Naive thymus-derived CD4-positive, alpha-beta T cell (primary cell): ENCODE measurements around the gene HSD17B14. TPM values are rescaled to one million over a fixed set of nuclear protein-coding genes. Genes with fewer than 3 reads are reported as not detected.
"Not testable (repeated sequence)": the region's sequence is repeated elsewhere in the genome, so short reads cannot be mapped to it uniquely, and the experiment has no call there.

Experiments used
- ATAC-seq: fragments of 150-1000 bp; cut with Tn5 transposase; 2 replicates; pipeline ENCODE4 v1.10.0; 2021; ENCODE audit warnings: mild to moderate bottlenecking, moderate library complexity
- CTCF ChIA-PET: fragments of 350-600 bp; sonication (Branson Sonifier 250); formaldehyde crosslinking; loops from one replicate; lab custom pipeline; 2021; ENCODE audit warnings: antibody characterized with exemption; lab: Charles Lee
- POLR2A ChIA-PET: fragments of 350-600 bp; sonication (Branson Sonifier 250); formaldehyde crosslinking; loops from one replicate; lab custom pipeline; 2021; ENCODE audit warnings: antibody characterized with exemption, inconsistent platforms; lab: Charles Lee
- DNase-seq, 9 donors: peaks; one replicate each; pipeline versions ENCODE4 v3.0.0 to v3.0.0-alpha.2; 2020 to 2022; ENCODE audit warnings: mixed read lengths in 1 of 9
- H3K27ac ChIP-seq: one replicate; pipeline ENCODE4 v1.7.0; 2013; ENCODE audit warnings: mild to moderate bottlenecking, low read depth, low read length, moderate library complexity
- H3K27me3 ChIP-seq, 2 donors: one replicate each; pipeline ENCODE4 v1.7.0; 2013; ENCODE audit warnings: low read length in 2 of 2, mild to moderate bottlenecking in 2 of 2, moderate library complexity in 2 of 2; ENCODE audit not compliant: control insufficient read depth in 2 of 2, insufficient read depth in 2 of 2
- H3K36me3 ChIP-seq, 3 experiments: 1 replicate in 2 of 3; 2 replicates in 1 of 3; pipeline ENCODE4 v1.7.0; 2013; ENCODE audit warnings: low read length in 3 of 3, mild to moderate bottlenecking in 3 of 3, moderate library complexity in 1 of 3; ENCODE audit not compliant: insufficient read depth in 3 of 3, control insufficient read depth in 2 of 3
- H3K4me1 ChIP-seq, 2 donors: one replicate each; pipeline ENCODE4 v1.7.0; 2013; ENCODE audit warnings: low read length in 2 of 2, mild to moderate bottlenecking in 2 of 2, moderate library complexity in 1 of 2; ENCODE audit not compliant: control insufficient read depth in 2 of 2, insufficient read depth in 2 of 2
- H3K4me3 ChIP-seq: 2 replicates; pipeline ENCODE4 v1.7.0; 2013; ENCODE audit warnings: mild to moderate bottlenecking, low read length
- H3K9me3 ChIP-seq, 3 experiments: 1 replicate in 2 of 3; 2 replicates in 1 of 3; pipeline ENCODE4 v1.7.0; 2013; ENCODE audit warnings: low read length in 3 of 3; ENCODE audit not compliant: control insufficient read depth in 2 of 3
- H3K27ac Mint-ChIP-seq, 9 donors: one replicate each; pipeline ENCODE4 v1.8.0; 2020 to 2022; ENCODE audit warnings: mixed read lengths in 9 of 9, mild to moderate bottlenecking in 8 of 9, moderate library complexity in 5 of 9, inconsistent platforms in 2 of 9
- H3K27me3 Mint-ChIP-seq, 5 donors: one replicate each; pipeline ENCODE4 v1.8.0; 2021 to 2022; ENCODE audit warnings: mixed read lengths in 5 of 5, mild to moderate bottlenecking in 1 of 5
- H3K36me3 Mint-ChIP-seq, 5 donors: one replicate each; pipeline ENCODE4 v1.8.0; 2020 to 2022; ENCODE audit warnings: mixed read lengths in 5 of 5, mild to moderate bottlenecking in 3 of 5, inconsistent platforms in 1 of 5
- H3K4me1 Mint-ChIP-seq, 7 donors: one replicate each; pipeline ENCODE4 v1.8.0; 2020 to 2022; ENCODE audit warnings: mixed read lengths in 7 of 7, mild to moderate bottlenecking in 3 of 7, inconsistent platforms in 1 of 7
- H3K4me3 Mint-ChIP-seq, 10 donors: one replicate each; pipeline ENCODE4 v1.8.0; 2020 to 2022; ENCODE audit warnings: mild to moderate bottlenecking in 10 of 10, mixed read lengths in 10 of 10, moderate library complexity in 6 of 10, inconsistent platforms in 2 of 10
- H3K9me3 Mint-ChIP-seq, 11 donors: one replicate each; pipeline ENCODE4 v1.8.0; 2020 to 2022; ENCODE audit warnings: mixed read lengths in 11 of 11, mild to moderate bottlenecking in 4 of 11, inconsistent platforms in 1 of 11, moderate library complexity in 1 of 11
- intact Hi-C, 2 donors: fragments of 100-400 bp; cut with micrococcal nuclease; formaldehyde crosslinking; loops; one replicate each; pipeline ENCODE4 v1.15.1; 2023
- polyA plus RNA-seq, 2 donors: library from polyadenylated mRNA; unstranded; fragments of 300-500 nt; fragmentation: Illumina TruSeq; gene quantifications; one replicate each; pipeline ENCODE4 v1.2.3, GENCODE V29; 2021
- total RNA-seq, 6 experiments: library from RNA in 5 of 6; stranded (reverse) in 5 of 6; gene quantifications; 1 replicate in 5 of 6; 2 replicates in 1 of 6; pipeline ENCODE4 v1.2.3 and lab custom pipeline; 2021 to 2026

The HSD17B14 gene
- total and polyA plus RNA-seq, 7 experiments from 2014 or later: 0.38 to 2.9 (median 1.2) TPM; not detected in 1

DNA sequence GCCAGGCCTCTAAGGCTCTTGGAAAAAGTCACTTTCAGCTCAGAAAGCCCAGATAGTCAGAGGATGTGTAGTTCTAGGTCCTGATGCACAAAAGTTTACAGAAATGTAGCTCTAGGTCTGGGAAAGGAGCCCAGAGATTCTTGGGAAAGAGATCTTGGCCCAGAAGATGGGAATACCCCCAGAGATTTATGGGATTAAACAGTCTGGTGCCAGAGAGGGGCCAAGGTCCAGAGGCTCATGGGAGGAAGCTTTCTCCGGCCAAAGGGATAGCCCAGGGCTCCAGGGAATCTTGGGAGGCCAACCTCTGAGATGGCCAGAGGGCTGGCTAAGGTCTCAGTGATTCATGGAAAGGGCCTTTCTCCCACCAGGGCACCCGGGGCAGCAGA lies 40.6 kb downstream of the HSD17B14 start:
- H3K4me3 Mint-ChIP-seq: peak overlapping the region; percentile 74 to 99 (median 94)
- H3K9me3 Mint-ChIP-seq: no peaks in the 10 kb centered on the region
- H3K4me1 Mint-ChIP-seq: peaks cover 5 to 13% (median 7%) of the 10 kb centered on the region in 7 donors
- Histone ChIP-seq H3K36me3 (no peaks in the 10 kb centered on the region), H3K27me3 (no peaks in the 10 kb centered on the region), H3K9me3 (no peaks in the 10 kb centered on the region), H3K27ac (peak overlapping the region; percentile 67), H3K4me3 (peak overlapping the region; percentile 96), H3K4me1 (peaks cover 4 to 6% of the 10 kb centered on the region in 2 donors)
- no peaks in the 10 kb centered on the region for H3K27me3 Mint-ChIP-seq
- peaks cover 0 to 4% (median 0%) of the 10 kb centered on the region in 5 donors for H3K36me3 Mint-ChIP-seq
- H3K27ac Mint-ChIP-seq: peak overlapping the region; percentile 83 to 95 (median 93)
- DNase-seq (no peak), ATAC-seq (no peak)
- intact Hi-C loops: loop anchor here (1.0 to 10.0 kb wide), 13 partner anchors 11 to 349 kb away; partner anchors contain the start of genes BCAT2 (in 2 of the 2), CA11 (in 1 of the 2), FTL (in 1 of the 2) and GYS1 (in 1 of the 2)
- ChIA-PET POLR2A (interaction anchor here (0.6 to 1.7 kb wide), 12 partner anchors 11 to 429 kb away, joined by 3 to 12 read pairs (median 4); partner anchors contain the start of genes BCAT2, CA11, FTL and PPP1R15A), CTCF (interaction anchor here (0.5 to 4.6 kb wide), 24 partner anchors 12 to 1142 kb away, joined by 3 to 50 read pairs (median 5); partner anchors contain the start of genes BCAT2, CA11, HSD17B14 and RUVBL2)

- Mint-ChIP-seq H3K27me3 (no peaks in the 10 kb centered on the region), H3K9me3 (no peaks in the 10 kb centered on the region), H3K27ac (peak overlapping the region; percentile 83 to 95 (median 93)), H3K36me3 (peaks cover 0 to 1% (median 0%) of the 10 kb centered on the region in 5 donors), H3K4me3 (peak overlapping the region; percentile 74 to 99 (median 94)), H3K4me1 (peaks cover 5 to 13% (median 7%) of the 10 kb centered on the region in 7 donors)
- CTCF ChIA-PET: interaction anchor here (0.5 to 4.6 kb wide), 26 partner anchors 12 to 1142 kb away, joined by 3 to 50 read pairs (median 4); partner anchors contain the start of genes BCAT2, CA11, HSD17B14 and RUVBL2
- POLR2A ChIA-PET: interaction anchor here (0.6 to 1.8 kb wide), 13 partner anchors 11 to 429 kb away, joined by 3 to 12 read pairs (median 4); partner anchors contain the start of genes BCAT2, CA11, FTL and PPP1R15A
- Histone ChIP-seq H3K4me1 (peaks cover 4 to 6% of the 10 kb centered on the region in 2 donors), H3K27ac (peak overlapping the region; percentile 67), H3K27me3 (no peaks in the 10 kb centered on the region), H3K4me3 (peak overlapping the region; percentile 96), H3K36me3 (no peaks in the 10 kb centered on the region), H3K9me3 (no peaks in the 10 kb centered on the region)
- intact Hi-C loops: loop anchor here (1.0 to 10.0 kb wide), 13 partner anchors 11 to 350 kb away; partner anchors contain the start of genes BCAT2 (in 2 of the 2), CA11 (in 1 of the 2), FTL (in 1 of the 2) and GYS1 (in 1 of the 2)
- DNase-seq (peak; percentile 72 to 87 (median 84)), ATAC-seq (peak; percentile 99)
Observed at GRCh38 chr19:48795055-48795684, 41.1 kb downstream of the HSD17B14 start.

DNA sequence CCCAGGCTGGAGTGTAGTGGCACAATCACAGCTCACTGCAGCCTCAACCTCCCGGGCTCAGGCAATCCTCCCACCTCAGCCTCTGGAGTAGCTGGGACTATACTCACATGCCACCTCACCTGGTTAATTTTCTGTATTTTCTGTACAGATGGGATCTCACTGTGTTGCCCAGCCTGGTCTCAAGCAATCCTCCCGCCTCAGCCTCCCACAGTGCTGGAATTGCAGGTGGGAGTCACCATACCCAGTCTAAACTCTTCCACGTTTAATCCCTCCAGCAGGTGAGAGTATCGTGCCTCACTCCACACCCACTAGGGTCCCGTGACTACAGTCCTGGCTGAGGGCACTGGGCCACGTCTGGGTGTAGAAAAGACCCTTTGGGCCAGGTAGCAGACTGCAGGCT lies 42.0 kb downstream of the HSD17B14 start:
- peak overlapping the region in 8 of 10 donors; percentile 32 to 99 (median 92) for H3K4me3 Mint-ChIP-seq
- H3K4me1 Mint-ChIP-seq: peaks cover 5 to 13% (median 7%) of the 10 kb centered on the region in 7 donors
- Histone ChIP-seq H3K36me3 (no peaks in the 10 kb centered on the region), H3K27ac (no peak overlapping the region), H3K9me3 (no peaks in the 10 kb centered on the region), H3K4me1 (peaks cover 4 to 6% of the 10 kb centered on the region in 2 donors), H3K27me3 (no peaks in the 10 kb centered on the region), H3K4me3 (no peak overlapping the region)
- ATAC-seq (no peak), DNase-seq (no peak)
- H3K9me3 Mint-ChIP-seq: no peaks in the 10 kb centered on the region
- POLR2A ChIA-PET: interaction anchor here (0.7 to 1.8 kb wide), 4 partner anchors 12 to 172 kb away, joined by 3 to 6 read pairs (median 4); partner anchors contain the start of gene BCAT2
- CTCF ChIA-PET: interaction anchor here (0.6 to 4.6 kb wide), 7 partner anchors 16 to 176 kb away, joined by 3 to 50 read pairs (median 10); partner anchors contain the start of genes BCAT2, CA11 and HSD17B14
- H3K27me3 Mint-ChIP-seq: no peaks in the 10 kb centered on the region
- H3K27ac Mint-ChIP-seq: peak overlapping the region in 3 of 9 donors; percentile 72 to 95 (median 83)
- no peaks in the 10 kb centered on the region for H3K36me3 Mint-ChIP-seq
- intact Hi-C loops: loop anchor here (2.0 to 10.0 kb wide), 4 partner anchors 17 to 351 kb away; partner anchors contain the start of genes BCAT2 (in 1 of the 2), NUCB1 (in 1 of the 2) and PPP1R15A (in 1 of the 2)

- Histone ChIP-seq H3K4me3 (no peak overlapping the region), H3K36me3 (no peaks in the 10 kb centered on the region), H3K27ac (no peak overlapping the region), H3K27me3 (no peaks in the 10 kb centered on the region), H3K9me3 (no peaks in the 10 kb centered on the region), H3K4me1 (peaks cover 4 to 6% of the 10 kb centered on the region in 2 donors)
- Mint-ChIP-seq H3K27ac (no peak overlapping the region), H3K9me3 (no peaks in the 10 kb centered on the region), H3K4me1 (peaks cover 5 to 13% (median 7%) of the 10 kb centered on the region in 7 donors), H3K27me3 (no peaks in the 10 kb centered on the region), H3K36me3 (no peaks in the 10 kb centered on the region), H3K4me3 (peak overlapping the region in 1 of 10 donors; percentile 43)
- DNase-seq: no peak
- POLR2A ChIA-PET: interaction anchor here (0.7 kb wide), 1 partner anchor 28 kb away, joined by 4 read pairs; no protein-coding TSS in a partner anchor
- no peak for ATAC-seq
- CTCF ChIA-PET: interaction anchor here (1.5 to 4.6 kb wide), 3 partner anchors 43 to 147 kb away, joined by 4 to 50 read pairs (median 29); partner anchors contain the start of genes CA11 and HSD17B14
- intact Hi-C loops: loop anchor here in 1 of 2 donors (10.0 kb wide), 1 partner anchor 352 kb away; no protein-coding TSS in a partner anchor
Observed at GRCh38 chr19:48793271-48793670, 43.0 kb downstream of the HSD17B14 start.

DNA sequence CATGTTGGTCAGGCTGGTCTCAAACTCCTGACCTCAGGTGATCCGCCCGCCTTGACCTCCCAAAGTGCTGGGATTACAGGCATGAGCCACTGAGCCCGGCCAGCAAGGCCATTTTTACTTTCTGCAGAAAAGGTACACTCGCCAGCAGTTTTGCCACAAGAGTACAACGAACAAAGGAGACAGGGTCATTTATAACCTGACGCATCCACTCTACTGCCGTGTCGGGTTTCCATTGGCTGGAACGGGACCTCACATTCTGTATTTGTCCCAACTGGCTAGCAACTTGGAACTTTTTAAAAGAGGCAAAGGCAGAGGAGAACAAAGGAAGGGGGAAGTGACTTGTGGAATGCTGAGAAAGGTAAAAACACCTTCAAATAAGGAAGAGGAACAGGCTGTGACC lies 49.0 kb downstream of the HSD17B14 start:
- not testable (repeated sequence) for H3K4me1 ChIP-seq, H3K36me3 Mint-ChIP-seq, H3K36me3 ChIP-seq, ATAC-seq, H3K27me3 ChIP-seq, H3K9me3 ChIP-seq, H3K4me3 ChIP-seq, DNase-seq, H3K4me3 Mint-ChIP-seq, H3K9me3 Mint-ChIP-seq, H3K4me1 Mint-ChIP-seq, H3K27ac ChIP-seq, H3K27me3 Mint-ChIP-seq
- H3K27ac Mint-ChIP-seq: peak overlapping the region in 2 of 9 donors; percentile 10 to 22
- intact Hi-C loops: loop anchor here in 1 of 2 donors (5.0 kb wide), 1 partner anchor 285 kb away; the partner anchor contains the start of gene KCNA7
- POLR2A ChIA-PET: interaction anchor here (0.6 to 1.4 kb wide), 6 partner anchors 43 to 206 kb away, joined by 3 to 4 read pairs (median 3); partner anchors contain the start of genes GYS1, HSD17B14 and RUVBL2
- CTCF ChIA-PET: interaction anchor here (0.6 to 6.1 kb wide), 14 partner anchors 8 to 946 kb away, joined by 3 to 100 read pairs (median 6); partner anchors contain the start of genes CA11, GYS1, HSD17B14 and RUVBL2

DNA sequence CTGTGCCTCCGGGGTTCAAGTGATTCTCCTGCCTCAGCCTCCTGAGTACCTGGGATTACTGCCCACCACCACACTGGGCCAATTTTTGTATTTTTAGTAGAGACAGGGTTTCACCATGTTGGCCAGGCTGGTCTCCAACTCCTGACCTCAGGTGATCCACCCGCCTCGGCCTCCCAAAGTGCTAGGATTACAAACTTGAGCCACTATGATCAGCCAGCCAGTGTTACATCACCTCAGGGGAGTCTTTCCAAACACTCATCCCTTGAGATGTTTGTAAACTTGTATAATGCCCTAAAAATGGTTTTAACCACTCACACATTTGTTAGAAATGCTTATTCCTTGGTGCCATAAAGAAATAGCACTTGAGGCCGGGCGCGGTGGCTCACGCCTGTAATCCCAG lies 49.9 kb downstream of the HSD17B14 start:
- not testable (repeated sequence) for H3K36me3 Mint-ChIP-seq, H3K27me3 ChIP-seq, H3K27ac Mint-ChIP-seq, ATAC-seq, H3K27ac ChIP-seq, H3K4me1 ChIP-seq, H3K27me3 Mint-ChIP-seq, H3K4me1 Mint-ChIP-seq, H3K4me3 ChIP-seq, H3K36me3 ChIP-seq, H3K9me3 Mint-ChIP-seq, H3K9me3 ChIP-seq, H3K4me3 Mint-ChIP-seq, DNase-seq
- ChIA-PET CTCF (interaction anchor here (0.7 kb wide), 1 partner anchor 791 kb away, joined by 3 read pairs; no protein-coding TSS in a partner anchor), POLR2A (interaction anchor here (0.8 kb wide), 1 partner anchor 56 kb away, joined by 3 read pairs; no protein-coding TSS in a partner anchor)
- intact Hi-C loops: loop anchor here in 1 of 2 donors (5.0 kb wide), 1 partner anchor 286 kb away; the partner anchor contains the start of gene KCNA7
